Thyroid gland (tissue), 4 donors: ENCODE measurements around the gene ZNF777.

Experiments
- CTCF ChIP-seq, 6 experiments: fragments of 200-600 bp in 3 of 6; fragments of 450-650 bp in 3 of 6; sonication (generic) in 3 of 6; IDR thresholded peaks; one replicate each; pipeline ENCODE4 v1.5.1; 2016 to 2019; ENCODE audit warnings: antibody characterized with exemption in 6 of 6, mild to moderate bottlenecking in 2 of 6, inconsistent platforms in 1 of 6, moderate library complexity in 1 of 6
- POLR2A ChIP-seq, 2 donors: fragments of 450-650 bp; IDR thresholded peaks; one replicate each; pipeline ENCODE4 v1.6.1; 2017; ENCODE audit warnings: antibody characterized with exemption in 2 of 2, mild to moderate bottlenecking in 2 of 2, moderate library complexity in 1 of 2

GRCh38 chr7:149475121-149476045 is 14.5 kb upstream of the ZNF777 start:
- no peak for TF ChIP-seq CTCF (IDR thresholded peaks at IDR 0.05)
- no peak for TF ChIP-seq POLR2A (IDR thresholded peaks at IDR 0.05)
